ENCODE measurements around the gene FRMD5.

GRCh38 chr15:43896543-43896942 lies 298.5 kb downstream of the FRMD5 start:
- TF ChIP-seq CTCF (IDR thresholded peaks at IDR 0.05): no peak
- no peak for TF ChIP-seq EP300 (IDR thresholded peaks at IDR 0.05)
- no peak for TF ChIP-seq POLR2A (IDR thresholded peaks at IDR 0.05)
